Kidney glomerular epithelial cell (primary cell): ENCODE results near the gene CLIC3.

Experiments used
- DNase-seq: peaks from one replicate; lab custom pipeline; 2025; lab: John Stamatoyannopoulos, UW

Gene CLIC3

GRCh38 chr9:136980669-136981478, 15.5 kb downstream of the CLIC3 start:
- no peak for DNase-seq

- DNase-seq: no peak
Observed at GRCh38 chr9:136979769-136980587, 16.4 kb downstream of the CLIC3 start.

- no peak for DNase-seq
Observed at GRCh38 chr9:136978865-136979544, 17.4 kb downstream of the CLIC3 start.

- DNase-seq: no peak
Observed at GRCh38 chr9:136978073-136978864, 18.1 kb downstream of the CLIC3 start.

GRCh38 chr9:136977649-136978072, 18.7 kb downstream of the CLIC3 start:
- DNase-seq: no peak

- no peak for DNase-seq
Observed at GRCh38 chr9:136977223-136977622, 19.1 kb downstream of the CLIC3 start, which contains the start of gene PTGDS. Gene PTGDS, plus strand, starts transcription at chr9:136977504. Its CDS starts 75 bp downstream, at chr9:136977579.

GRCh38 chr9:136975644-136976043, 20.7 kb downstream of the CLIC3 start:
- DNase-seq: no peak

- no peak for DNase-seq
Observed at GRCh38 chr9:136974817-136975535, 21.4 kb downstream of the CLIC3 start.

- DNase-seq: no peak
Observed at GRCh38 chr9:136973618-136974617, 22.4 kb downstream of the CLIC3 start.

- DNase-seq: no peak
Observed at GRCh38 chr9:136972743-136973142, 23.6 kb downstream of the CLIC3 start.

- no peak for DNase-seq
Observed at GRCh38 chr9:136972335-136972734, 24.0 kb downstream of the CLIC3 start.

- DNase-seq: no peak
Observed at GRCh38 chr9:136971746-136972145, 24.6 kb downstream of the CLIC3 start.

GRCh38 chr9:136970361-136970760, 26.0 kb downstream of the CLIC3 start:
- DNase-seq: no peak

- no peak for DNase-seq
Observed at GRCh38 chr9:136969774-136970173, 26.6 kb downstream of the CLIC3 start.

GRCh38 chr9:136969150-136969549, 27.2 kb downstream of the CLIC3 start:
- DNase-seq: no peak

GRCh38 chr9:136968333-136969127, 27.8 kb downstream of the CLIC3 start:
- DNase-seq: no peak

- no peak for DNase-seq
Observed at GRCh38 chr9:136965771-136966484, 30.4 kb downstream of the CLIC3 start.

- no peak for DNase-seq
Observed at GRCh38 chr9:136964833-136965422, 31.4 kb downstream of the CLIC3 start.
